ENCODE data around the gene FREM2. TPM values are rescaled to one million over a fixed set of nuclear protein-coding genes. Genes with fewer than 3 reads are reported as not detected.
A peak's percentile ranks its signal among the peaks of the same experiment; 100 is the strongest.

FREM2 gene
- polyA plus RNA-seq, 1 experiment, result not detected

DNA sequence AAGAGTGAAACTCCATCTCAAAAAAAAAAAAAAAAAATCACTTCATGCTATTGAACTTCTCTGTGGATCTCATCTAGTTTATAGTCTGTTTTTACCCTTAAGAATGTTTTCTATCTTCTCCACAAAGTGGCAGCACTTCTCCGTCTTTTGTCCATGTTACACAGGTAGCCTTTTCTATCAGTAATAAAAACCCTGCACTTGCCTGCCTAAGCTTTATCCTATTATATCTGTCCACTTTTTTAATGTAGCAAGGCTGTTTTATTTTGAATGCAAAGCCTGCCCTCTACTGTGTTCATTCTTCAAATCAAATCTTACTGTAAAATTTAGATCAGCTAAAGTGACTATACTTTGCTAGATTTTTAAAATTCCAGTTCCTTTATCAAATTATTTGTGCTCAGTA lies 179.8 kb downstream of the FREM2 start:
- no peak for DNase-seq (ENCODE audit: low read depth)
- CTCF ChIA-PET, result interaction anchor here (0.7 kb wide), 1 partner anchor 700 kb away, joined by 3 read pairs; no protein-coding TSS in a partner anchor

DNA sequence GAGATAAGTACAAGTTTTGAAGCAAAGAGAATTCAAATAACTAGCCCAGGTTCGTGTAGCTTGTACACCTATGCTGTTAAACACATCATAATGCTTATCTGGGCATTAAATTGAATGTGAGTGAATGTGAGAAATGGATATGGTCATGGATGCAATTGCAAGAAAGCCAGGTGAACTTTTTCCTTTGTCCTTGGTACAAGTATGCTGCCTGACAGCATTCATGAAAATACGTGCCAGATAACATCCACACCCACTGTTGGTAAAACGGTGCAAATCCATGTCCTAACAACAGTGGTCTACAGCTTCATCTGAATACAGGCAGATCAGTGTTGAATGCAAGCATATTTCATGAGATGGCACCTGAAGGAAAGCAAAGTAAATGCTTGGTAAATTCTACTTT lies 181.5 kb downstream of the FREM2 start:
- no peak for DNase-seq (ENCODE audit: low read depth)
- Histone ChIP-seq H3K4me3 (ENCODE audit: low read depth, low read length) (no peak overlapping the region), H3K27me3 (ENCODE audit: control insufficient read depth, insufficient read depth, low read length) (no peaks in the 10 kb centered on the region), H3K36me3 (ENCODE audit: control insufficient read depth, insufficient read depth, low read length) (no peaks in the 10 kb centered on the region)
- ChIA-PET POLR2A (no interaction called here), CTCF (no interaction called here)
- TF ChIP-seq, protein P1, sequence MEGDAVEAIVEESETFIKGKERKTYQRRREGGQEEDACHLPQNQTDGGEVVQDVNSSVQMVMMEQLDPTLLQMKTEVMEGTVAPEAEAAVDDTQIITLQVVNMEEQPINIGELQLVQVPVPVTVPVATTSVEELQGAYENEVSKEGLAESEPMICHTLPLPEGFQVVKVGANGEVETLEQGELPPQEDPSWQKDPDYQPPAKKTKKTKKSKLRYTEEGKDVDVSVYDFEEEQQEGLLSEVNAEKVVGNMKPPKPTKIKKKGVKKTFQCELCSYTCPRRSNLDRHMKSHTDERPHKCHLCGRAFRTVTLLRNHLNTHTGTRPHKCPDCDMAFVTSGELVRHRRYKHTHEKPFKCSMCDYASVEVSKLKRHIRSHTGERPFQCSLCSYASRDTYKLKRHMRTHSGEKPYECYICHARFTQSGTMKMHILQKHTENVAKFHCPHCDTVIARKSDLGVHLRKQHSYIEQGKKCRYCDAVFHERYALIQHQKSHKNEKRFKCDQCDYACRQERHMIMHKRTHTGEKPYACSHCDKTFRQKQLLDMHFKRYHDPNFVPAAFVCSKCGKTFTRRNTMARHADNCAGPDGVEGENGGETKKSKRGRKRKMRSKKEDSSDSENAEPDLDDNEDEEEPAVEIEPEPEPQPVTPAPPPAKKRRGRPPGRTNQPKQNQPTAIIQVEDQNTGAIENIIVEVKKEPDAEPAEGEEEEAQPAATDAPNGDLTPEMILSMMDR (IDR thresholded peaks at IDR 0.05; ENCODE audit: insufficient read depth, low read depth, low read length), result no peak

More for the DNA sequence above, 179.8 kb downstream of the FREM2 start:
- POLR2A ChIA-PET, result no interaction called here
- H3K4me3 ChIP-seq (ENCODE audit: low read depth, low read length), result no peak overlapping the region
- TF ChIP-seq, protein P1 (IDR thresholded peaks at IDR 0.05; ENCODE audit: insufficient read depth, low read depth, low read length), result no peak
- H3K27me3 ChIP-seq (ENCODE audit: control insufficient read depth, insufficient read depth, low read length), result no peaks in the 10 kb centered on the region
- H3K36me3 ChIP-seq (ENCODE audit: control insufficient read depth, insufficient read depth, low read length), result no peaks in the 10 kb centered on the region

DNA sequence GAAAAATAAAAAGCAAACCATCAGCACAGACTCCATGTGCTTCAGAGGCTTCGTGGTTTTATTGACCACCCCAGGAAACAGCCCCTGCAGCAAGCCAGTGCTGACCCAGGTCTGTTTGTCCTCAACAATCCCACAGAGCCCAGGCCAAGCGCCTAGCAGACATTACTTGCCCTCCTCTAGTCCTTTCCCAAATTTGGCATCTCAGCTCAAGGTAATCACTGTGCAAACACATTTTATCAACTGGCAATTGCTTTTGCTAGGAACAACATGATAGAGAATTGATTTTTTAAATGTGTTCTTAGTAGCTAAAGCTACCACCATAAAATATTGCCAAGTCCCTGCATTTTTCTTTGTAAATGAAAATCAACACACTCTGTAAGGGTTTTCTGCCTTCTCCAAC lies 182.0 kb downstream of the FREM2 start:
- Histone ChIP-seq H3K36me3 (ENCODE audit: control insufficient read depth, insufficient read depth, low read length) (no peaks in the 10 kb centered on the region), H3K4me3 (ENCODE audit: low read depth, low read length) (no peak overlapping the region), H3K27me3 (ENCODE audit: control insufficient read depth, insufficient read depth, low read length) (no peaks in the 10 kb centered on the region)
- ChIA-PET CTCF (no interaction called here), POLR2A (no interaction called here)
- no peak for DNase-seq (ENCODE audit: low read depth)
- TF ChIP-seq, protein P1 (IDR thresholded peaks at IDR 0.05; ENCODE audit: insufficient read depth, low read depth, low read length), result no peak

DNA sequence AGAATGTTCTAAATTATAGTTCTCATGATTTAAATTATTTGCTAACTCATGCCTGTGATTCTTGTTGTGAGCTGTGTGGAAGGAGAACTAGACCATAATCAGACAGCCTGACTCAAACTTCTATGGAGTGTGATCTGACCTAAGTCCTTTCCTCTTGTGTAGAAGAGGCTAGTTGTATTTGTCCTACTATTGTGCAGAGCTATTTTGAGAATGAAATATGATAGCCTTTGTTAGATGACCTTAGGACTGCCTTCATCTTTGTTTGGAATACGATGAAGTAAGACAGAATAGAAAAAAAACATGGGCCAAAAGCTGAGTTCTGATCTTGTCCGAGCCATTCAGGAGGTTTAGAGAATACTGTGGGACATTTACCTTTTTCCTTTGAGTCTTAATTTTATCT lies 184.4 kb downstream of the FREM2 start:
- POLR2A ChIA-PET, result no interaction called here
- DNase-seq (ENCODE audit: low read depth), result no peak
- H3K27me3 ChIP-seq (ENCODE audit: control insufficient read depth, insufficient read depth, low read length), result no peaks in the 10 kb centered on the region
- CTCF ChIA-PET, result interaction anchor here (1.0 kb wide), 1 partner anchor 17 kb away, joined by 4 read pairs; no protein-coding TSS in a partner anchor
- TF ChIP-seq, protein P1 (IDR thresholded peaks at IDR 0.05; ENCODE audit: insufficient read depth, low read depth, low read length), result no peak
- H3K4me3 ChIP-seq (ENCODE audit: low read depth, low read length), result no peak overlapping the region
- no peaks in the 10 kb centered on the region for H3K36me3 ChIP-seq (ENCODE audit: control insufficient read depth, insufficient read depth, low read length)

DNA sequence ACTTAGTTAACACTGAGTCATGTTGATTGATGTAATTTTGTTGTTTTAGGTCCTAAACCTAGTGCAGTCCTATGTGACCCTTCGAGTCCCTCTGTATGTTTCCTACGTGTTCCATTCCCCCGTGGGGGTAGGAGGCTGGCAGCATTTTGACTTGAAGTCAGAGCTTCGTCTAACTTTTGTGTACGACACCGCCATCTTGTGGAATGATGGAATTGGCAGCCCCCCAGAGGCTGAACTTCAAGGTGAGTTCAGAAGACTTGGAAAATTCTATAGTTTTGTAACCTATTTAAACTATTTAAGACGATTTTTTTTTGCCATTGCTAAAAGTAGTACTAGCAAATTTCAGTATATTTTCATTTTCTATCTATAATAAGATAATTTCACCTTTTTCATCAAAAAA lies 185.8 kb downstream of the FREM2 start:
- CTCF ChIA-PET, result interaction anchor here (0.7 to 1.5 kb wide), 2 partner anchors 11 kb away, joined by 3 to 4 read pairs; no protein-coding TSS in a partner anchor
- H3K27me3 ChIP-seq (ENCODE audit: control insufficient read depth, insufficient read depth, low read length), result no peaks in the 10 kb centered on the region
- H3K36me3 ChIP-seq (ENCODE audit: control insufficient read depth, insufficient read depth, low read length), result no peaks in the 10 kb centered on the region
- no peak for DNase-seq (ENCODE audit: low read depth)
- POLR2A ChIA-PET, result no interaction called here
- TF ChIP-seq, protein P1 (IDR thresholded peaks at IDR 0.05; ENCODE audit: insufficient read depth, low read depth, low read length), result peak; percentile 44; the same call in 1 of the 2 replicates
- H3K4me3 ChIP-seq (ENCODE audit: low read depth, low read length), result no peak overlapping the region

All from BJ (cell line).